Sigmoid colon (tissue), 4 donors: ENCODE measurements around the gene SLX4.

ENCODE experiments used
- CTCF ChIP-seq, 4 experiments: fragments of 450-650 bp in 3 of 4; fragments of 200-600 bp in 1 of 4; IDR thresholded peaks; one replicate each; pipeline ENCODE4 v1.5.1; 2016 to 2019; ENCODE audit warnings: antibody characterized with exemption in 4 of 4, mild to moderate bottlenecking in 3 of 4, moderate library complexity in 2 of 4
- POLR2A ChIP-seq, 2 donors: fragments of 450-650 bp; IDR thresholded peaks; one replicate each; pipeline ENCODE4 v1.6.1; 2016; ENCODE audit warnings: antibody characterized with exemption in 2 of 2, mild to moderate bottlenecking in 2 of 2, moderate library complexity in 2 of 2
- POLR2AphosphoS5 ChIP-seq, 4 donors: sonication (generic); formaldehyde crosslinking; IDR thresholded peaks; one replicate each; pipeline ENCODE4 v1.6.1; 2017; ENCODE audit warnings: antibody characterized with exemption in 4 of 4

GRCh38 chr16:3637371-3637923, 26.0 kb upstream of the SLX4 start:
- TF ChIP-seq POLR2AphosphoS5 (IDR thresholded peaks at IDR 0.05) (no peak), POLR2A (IDR thresholded peaks at IDR 0.05) (no peak), CTCF (IDR thresholded peaks at IDR 0.05) (no peak)
